ENCODE results near the gene SPATS2.
"Not testable (repeated sequence)": the region's sequence is repeated elsewhere in the genome, so short reads cannot be mapped to it uniquely, and the experiment has no call there.

SPATS2 gene

GRCh38 chr12:49370539-49370938 is 3.3 kb downstream of the SPATS2 start:
- no peak overlapping the region for H3K27ac ChIP-seq
- no peak for DNase-seq
- TF ChIP-seq, protein P1, sequence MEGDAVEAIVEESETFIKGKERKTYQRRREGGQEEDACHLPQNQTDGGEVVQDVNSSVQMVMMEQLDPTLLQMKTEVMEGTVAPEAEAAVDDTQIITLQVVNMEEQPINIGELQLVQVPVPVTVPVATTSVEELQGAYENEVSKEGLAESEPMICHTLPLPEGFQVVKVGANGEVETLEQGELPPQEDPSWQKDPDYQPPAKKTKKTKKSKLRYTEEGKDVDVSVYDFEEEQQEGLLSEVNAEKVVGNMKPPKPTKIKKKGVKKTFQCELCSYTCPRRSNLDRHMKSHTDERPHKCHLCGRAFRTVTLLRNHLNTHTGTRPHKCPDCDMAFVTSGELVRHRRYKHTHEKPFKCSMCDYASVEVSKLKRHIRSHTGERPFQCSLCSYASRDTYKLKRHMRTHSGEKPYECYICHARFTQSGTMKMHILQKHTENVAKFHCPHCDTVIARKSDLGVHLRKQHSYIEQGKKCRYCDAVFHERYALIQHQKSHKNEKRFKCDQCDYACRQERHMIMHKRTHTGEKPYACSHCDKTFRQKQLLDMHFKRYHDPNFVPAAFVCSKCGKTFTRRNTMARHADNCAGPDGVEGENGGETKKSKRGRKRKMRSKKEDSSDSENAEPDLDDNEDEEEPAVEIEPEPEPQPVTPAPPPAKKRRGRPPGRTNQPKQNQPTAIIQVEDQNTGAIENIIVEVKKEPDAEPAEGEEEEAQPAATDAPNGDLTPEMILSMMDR (IDR thresholded peaks at IDR 0.05; ENCODE audit: low read depth, low read length): no peak

DNA sequence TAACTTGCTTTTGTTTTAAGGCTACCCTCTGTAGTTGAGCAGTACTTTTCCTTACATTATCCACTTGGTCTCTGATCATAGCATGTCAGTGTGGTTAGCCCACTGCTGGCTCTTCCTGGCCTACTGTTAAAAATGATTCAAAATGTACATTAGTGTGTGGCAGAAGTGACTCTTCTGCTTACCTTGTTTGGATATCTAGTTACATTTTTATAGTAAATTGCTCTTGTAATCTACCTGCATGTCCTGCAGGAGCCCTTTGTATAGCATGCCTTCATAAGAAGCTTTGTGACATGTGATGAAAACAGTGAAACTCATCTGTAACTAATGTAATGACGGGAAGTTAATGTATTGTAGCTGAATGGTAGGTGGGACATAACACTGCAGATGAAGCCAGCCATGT is 8.1 kb downstream of the SPATS2 start:
- Histone ChIP-seq H3K27ac (no peak overlapping the region), H3K36me3 (peaks cover 24% of the 10 kb centered on the region), H3K9me3 (ENCODE audit: severe bottlenecking) (no peaks in the 10 kb centered on the region), H3K27me3 (ENCODE audit: insufficient read depth, low read depth, severe bottlenecking) (no peaks in the 10 kb centered on the region), H3K4me3 (ENCODE audit: low read depth, low read length) (no peak overlapping the region)
- TF ChIP-seq, protein P1 (IDR thresholded peaks at IDR 0.05; ENCODE audit: low read depth, low read length): no peak
- no peak for DNase-seq

More at GRCh38 chr12:49370539-49370938, 3.3 kb downstream of the SPATS2 start:
- peaks cover 24% of the 10 kb centered on the region for H3K36me3 ChIP-seq
- H3K4me3 ChIP-seq (ENCODE audit: low read depth, low read length): no peak overlapping the region
- no peaks in the 10 kb centered on the region for H3K27me3 ChIP-seq (ENCODE audit: insufficient read depth, low read depth, severe bottlenecking)
- H3K9me3 ChIP-seq (ENCODE audit: severe bottlenecking): no peaks in the 10 kb centered on the region

DNA sequence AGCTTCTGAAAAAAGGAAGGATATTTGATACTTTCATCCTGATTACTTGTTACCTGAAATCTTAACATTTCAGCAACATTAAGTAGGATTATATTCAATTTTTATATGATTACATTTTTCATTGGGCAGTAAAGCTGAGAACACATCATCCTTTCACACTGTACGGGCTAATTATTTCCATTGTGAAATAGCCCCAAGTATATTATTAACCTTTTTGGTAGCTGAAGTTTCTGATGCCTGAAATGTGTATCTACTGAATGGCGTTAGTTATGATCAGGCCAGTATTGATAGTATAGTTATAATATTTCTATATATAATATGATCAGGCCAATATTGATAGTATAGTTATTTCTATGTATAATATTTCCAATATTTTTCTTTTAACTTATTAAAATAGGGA is 10.1 kb downstream of the SPATS2 start:
- no peak overlapping the region for H3K4me3 ChIP-seq (ENCODE audit: low read depth, low read length)
- H3K9me3 ChIP-seq (ENCODE audit: severe bottlenecking): no peaks in the 10 kb centered on the region
- peaks cover 14% of the 10 kb centered on the region for H3K36me3 ChIP-seq
- TF ChIP-seq, protein P1 (IDR thresholded peaks at IDR 0.05; ENCODE audit: low read depth, low read length): no peak
- DNase-seq: no peak
- no peak overlapping the region for H3K27ac ChIP-seq
- H3K27me3 ChIP-seq (ENCODE audit: insufficient read depth, low read depth, severe bottlenecking): no peaks in the 10 kb centered on the region

GRCh38 chr12:49380184-49380583 is 12.9 kb downstream of the SPATS2 start:
- not testable (repeated sequence) for H3K4me3 ChIP-seq (ENCODE audit: low read depth, low read length); H3K27ac ChIP-seq; H3K27me3 ChIP-seq (ENCODE audit: insufficient read depth, low read depth, severe bottlenecking); H3K36me3 ChIP-seq; DNase-seq; H3K9me3 ChIP-seq (ENCODE audit: severe bottlenecking)

DNA sequence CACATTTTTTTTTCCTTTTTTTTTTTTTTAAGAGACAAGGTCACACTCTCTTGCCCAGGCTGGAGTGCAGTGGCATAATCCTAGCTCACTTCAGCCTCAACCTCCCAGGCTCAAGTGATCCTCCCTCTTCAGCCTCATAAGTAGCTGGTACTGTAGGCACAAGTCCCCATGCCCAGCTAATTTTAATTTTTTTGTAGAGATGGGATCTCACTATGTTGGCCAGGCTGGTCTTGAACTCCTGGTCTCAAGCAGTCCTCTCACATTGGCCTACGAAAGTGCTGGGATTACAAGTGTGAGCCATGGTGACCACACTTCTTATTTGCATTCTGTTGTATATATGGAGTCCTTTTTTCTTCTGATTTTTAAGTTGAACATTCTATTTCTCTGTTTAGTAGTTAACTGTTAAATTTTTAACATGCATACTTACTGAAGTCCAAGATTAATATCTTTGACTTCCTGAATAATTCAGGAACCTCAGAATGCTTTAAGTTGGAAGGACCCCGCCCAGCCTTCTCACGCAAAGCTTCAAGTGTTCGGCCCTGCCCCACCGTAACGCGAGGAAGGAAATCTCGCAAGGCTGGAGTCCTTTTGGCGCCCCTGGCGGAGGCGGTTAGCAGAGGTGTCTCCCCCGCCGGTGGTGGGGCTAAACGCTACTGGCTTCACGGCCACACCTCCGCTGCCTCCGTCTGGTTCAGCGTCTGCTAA is 21.6 kb downstream of the SPATS2 start:
- Histone ChIP-seq H3K27me3 (ENCODE audit: insufficient read depth, low read depth, severe bottlenecking) (no peaks in the 10 kb centered on the region), H3K4me3 (ENCODE audit: low read depth, low read length) (no peak overlapping the region), H3K9me3 (ENCODE audit: severe bottlenecking) (no peaks in the 10 kb centered on the region), H3K36me3 (peaks cover 7% of the 10 kb centered on the region), H3K27ac (no peak overlapping the region)
- TF ChIP-seq, protein P1 (IDR thresholded peaks at IDR 0.05; ENCODE audit: low read depth, low read length): no peak
- DNase-seq: no peak

DNA sequence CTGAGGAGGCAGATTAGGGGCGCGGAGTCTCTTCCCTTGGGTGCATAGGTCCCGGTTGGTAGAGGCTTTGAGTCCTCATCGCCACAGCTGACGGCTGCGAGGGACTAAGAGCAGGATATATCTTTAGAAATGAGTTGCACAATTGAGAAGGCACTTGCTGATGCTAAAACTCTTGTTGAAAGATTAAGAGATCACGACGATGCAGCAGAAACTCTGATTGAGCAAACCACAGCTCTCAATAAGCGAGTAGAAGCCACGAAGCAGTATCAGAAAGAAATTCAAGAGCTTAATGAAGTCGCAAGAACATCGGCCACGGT is 22.1 kb downstream of the SPATS2 start:
- no peaks in the 10 kb centered on the region for H3K27me3 ChIP-seq (ENCODE audit: insufficient read depth, low read depth, severe bottlenecking)
- DNase-seq: no peak
- H3K4me3 ChIP-seq (ENCODE audit: low read depth, low read length): no peak overlapping the region
- no peaks in the 10 kb centered on the region for H3K9me3 ChIP-seq (ENCODE audit: severe bottlenecking)
- H3K27ac ChIP-seq: no peak overlapping the region
- peaks cover 7% of the 10 kb centered on the region for H3K36me3 ChIP-seq
- TF ChIP-seq, protein P1 (IDR thresholded peaks at IDR 0.05; ENCODE audit: low read depth, low read length): no peak
